ENCODE data around the gene SNRK. TPM values are rescaled to one million over a fixed set of nuclear protein-coding genes. Genes with fewer than 3 reads are reported as not detected.
A peak's percentile ranks its signal among the peaks of the same experiment; 100 is the strongest.

SNRK gene
- total and polyA plus RNA-seq, 9 of the 15 experiments (the other 6 are each of a cell fraction or from before 2014, with no cell fraction given): 1.7 to 12.3 (median 7.3) TPM

- TF ChIP-seq CTCF (IDR thresholded peaks at IDR 0.05 in 2 of 3, conservative IDR thresholded peaks at IDR 0.05 in 1 of 3; ENCODE audit: insufficient read depth in 2 of 3, low read depth in 1 of 3, low read length in 3 of 3): 0 out of 6 replicates have a peak, but pooled peaks of 1 of the 3 experiments have one; percentile 4
These were observed 62.7 kb downstream of the SNRK start (continued) for GRCh38 chr3:43348852-43349574.

GRCh38 chr3:43349716-43350115 is 63.4 kb downstream of the SNRK start:
- Histone ChIP-seq H3K9me3 (replicated peaks; ENCODE audit: control insufficient read depth, insufficient read depth, low read depth, low read length) (peaks cover 1% of the 10 kb centered on the region; the same call in 1 of the 2 replicates), H3K79me2 (ENCODE audit: control insufficient read depth, insufficient read depth, low read length) (no peaks in the 10 kb centered on the region), H3K4me2 (ENCODE audit: insufficient read depth, low read length) (no peak overlapping the region), H3K4me3 (no peak overlapping the region), H3K4me1 (replicated peaks in 1 of 2; ENCODE audit: control insufficient read depth in 2 of 2, insufficient read depth in 2 of 2, low read length in 2 of 2) (no peaks in the 10 kb centered on the region; a peak in 1 of 5 replicates), H3K36me3 (ENCODE audit: control insufficient read depth, insufficient read depth, low read length) (peaks cover 18% of the 10 kb centered on the region; the same call in 2 of the 3 replicates), H2AFZ (ENCODE audit: low read depth, low read length) (no peak overlapping the region), H3K9me1 (ENCODE audit: control insufficient read depth, insufficient read depth, low read length) (no peaks in the 10 kb centered on the region), H3K27me3 (ENCODE audit: control insufficient read depth in 2 of 2, insufficient read depth in 2 of 2, low read length in 2 of 2) (no peaks in the 10 kb centered on the region), H3K9ac (ENCODE audit: insufficient read depth in 1 of 2, low read depth in 2 of 2, low read length in 2 of 2) (no peak overlapping the region), H3K27ac (ENCODE audit: extremely low read depth, low read depth, low read length) (no peak overlapping the region), H4K20me1 (replicated peaks; ENCODE audit: control insufficient read depth, insufficient read depth, low read length) (no peaks in the 10 kb centered on the region)
- FAIRE-seq (no peak), DNase-seq (ENCODE audit: extremely low read depth in 1 of 4, low spot score in 3 of 4) (no peak), ATAC-seq (no peak)
- ChIA-PET CTCF (ENCODE audit: low intra/inter-chr PET ratio) (no interaction called here), POLR2A (no interaction called here)
- TF ChIP-seq CBFA2T3 (IDR thresholded peaks at IDR 0.05) (peak; percentile 9; the same call in 1 of the 2 replicates), MYBL2 (IDR thresholded peaks at IDR 0.05; ENCODE audit: low read depth) (no peak), MYBL2 (CRISPR knock-in tag; IDR thresholded peaks at IDR 0.05; ENCODE audit: borderline replicate concordance) (no peak), KAT8 (IDR thresholded peaks at IDR 0.05; ENCODE audit: low read depth) (no peak), TAL1 (IDR thresholded peaks at IDR 0.05) (peak; percentile 23; the same call in 1 of the 2 replicates)
- in situ Hi-C loops (cut with MboI): no loop called here
- no TSS peak for BruUV-seq (replicated peaks)
- WGBS (ENCODE audit: insufficient coverage, low coverage, missing lambda C conversion rate): 76% methylated on average over 3 of the region's 3 CpGs
- intact Hi-C loops (cut with micrococcal nuclease): no loop called here

All from K562 (cell line).